Measurements from ENCODE around the gene SF3B4.
"Not testable (repeated sequence)": the region's sequence is repeated elsewhere in the genome, so short reads cannot be mapped to it uniquely, and the experiment has no call there.

SF3B4 gene

DNA sequence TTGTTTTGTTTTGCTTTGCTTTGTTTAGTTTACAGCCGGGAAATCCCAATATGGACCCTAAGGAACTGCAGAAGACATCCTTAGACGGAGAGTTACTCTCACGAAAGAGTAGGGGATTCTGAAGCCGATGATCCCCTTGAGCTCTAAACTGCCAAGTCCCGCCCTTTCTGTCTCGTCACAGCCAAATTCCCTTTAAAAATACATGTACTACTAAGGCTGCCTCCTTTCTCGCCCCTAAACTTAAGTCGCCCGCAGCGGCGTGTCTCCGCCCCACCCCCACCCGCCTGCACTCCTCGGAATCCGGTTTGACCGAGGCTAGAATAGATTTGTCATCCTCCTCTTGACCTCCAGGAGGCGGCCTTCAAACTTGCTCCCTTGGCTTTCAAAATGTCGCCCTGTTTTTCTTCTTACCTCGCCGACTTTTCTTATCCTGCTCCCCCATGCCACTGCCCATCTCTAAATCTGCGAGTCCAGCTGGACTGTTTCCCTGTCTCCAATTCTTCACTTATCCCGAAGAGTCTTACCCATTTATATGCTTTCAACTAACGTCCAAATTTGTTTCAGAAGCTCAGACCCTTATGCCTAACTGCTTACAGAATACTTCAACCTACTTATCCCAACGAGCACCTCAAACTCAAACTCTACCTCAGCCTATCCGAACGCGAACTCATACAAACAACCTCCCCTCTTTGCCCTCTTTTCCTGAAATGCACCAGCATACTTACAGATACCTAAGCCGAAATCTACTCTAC lies 39.2 kb downstream of the SF3B4 start:
- intact Hi-C loops (cut with DNase I; ENCODE audit: low total_unique reads), result no loop called here

DNA sequence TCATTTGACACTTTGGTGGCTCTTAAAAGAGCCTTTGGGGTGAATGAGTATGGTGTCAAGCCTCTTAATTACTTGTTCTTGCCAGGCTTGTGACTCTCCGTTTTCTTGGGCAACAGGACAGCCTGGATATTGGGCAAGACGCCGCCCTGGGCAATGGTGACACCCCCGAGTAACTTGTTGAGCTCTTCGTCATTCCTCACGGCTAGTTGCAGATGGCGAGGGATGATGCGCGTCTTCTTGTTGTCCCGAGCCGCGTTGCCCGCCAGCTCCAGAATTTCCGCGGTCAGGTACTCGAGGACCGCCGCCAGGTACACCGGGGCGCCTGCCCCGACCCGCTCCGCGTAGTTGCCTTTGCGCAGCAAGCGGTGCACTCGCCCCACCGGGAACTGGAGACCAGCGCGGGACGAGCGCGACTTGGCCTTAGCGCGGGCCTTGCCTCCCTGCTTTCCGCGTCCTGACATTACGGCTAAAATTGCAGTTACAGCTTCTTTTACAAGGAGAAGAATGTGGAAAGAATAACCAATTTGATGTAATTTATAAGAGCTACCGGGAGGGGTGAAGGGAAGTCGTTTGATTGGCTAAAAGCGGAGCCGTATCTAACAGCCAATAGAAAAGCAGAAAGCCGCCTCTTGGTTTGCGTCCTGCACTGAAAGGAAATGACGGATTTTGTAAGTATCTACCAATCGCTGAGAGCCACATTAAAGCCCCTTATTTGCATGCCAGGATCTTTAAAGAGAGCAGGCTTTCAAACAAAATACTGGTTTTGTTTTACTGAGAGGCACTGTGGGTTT lies 40.0 kb downstream of the SF3B4 start:
- TF ChIP-seq, protein P1, sequence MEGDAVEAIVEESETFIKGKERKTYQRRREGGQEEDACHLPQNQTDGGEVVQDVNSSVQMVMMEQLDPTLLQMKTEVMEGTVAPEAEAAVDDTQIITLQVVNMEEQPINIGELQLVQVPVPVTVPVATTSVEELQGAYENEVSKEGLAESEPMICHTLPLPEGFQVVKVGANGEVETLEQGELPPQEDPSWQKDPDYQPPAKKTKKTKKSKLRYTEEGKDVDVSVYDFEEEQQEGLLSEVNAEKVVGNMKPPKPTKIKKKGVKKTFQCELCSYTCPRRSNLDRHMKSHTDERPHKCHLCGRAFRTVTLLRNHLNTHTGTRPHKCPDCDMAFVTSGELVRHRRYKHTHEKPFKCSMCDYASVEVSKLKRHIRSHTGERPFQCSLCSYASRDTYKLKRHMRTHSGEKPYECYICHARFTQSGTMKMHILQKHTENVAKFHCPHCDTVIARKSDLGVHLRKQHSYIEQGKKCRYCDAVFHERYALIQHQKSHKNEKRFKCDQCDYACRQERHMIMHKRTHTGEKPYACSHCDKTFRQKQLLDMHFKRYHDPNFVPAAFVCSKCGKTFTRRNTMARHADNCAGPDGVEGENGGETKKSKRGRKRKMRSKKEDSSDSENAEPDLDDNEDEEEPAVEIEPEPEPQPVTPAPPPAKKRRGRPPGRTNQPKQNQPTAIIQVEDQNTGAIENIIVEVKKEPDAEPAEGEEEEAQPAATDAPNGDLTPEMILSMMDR (IDR thresholded peaks at IDR 0.05), result peak in 1 of 2 experiments; percentile 17
- Histone ChIP-seq H3K4me1 (peaks cover 0 to 25% (median 19%) of the 10 kb centered on the region in 4 donors), H3K4me3 (peak overlapping the region; percentile 85 to 90), H3K27me3 (no peaks in the 10 kb centered on the region), H3K27ac (peak overlapping the region; percentile 99 to 100), H3K9me3 (no peaks in the 10 kb centered on the region), H3K36me3 (no peaks in the 10 kb centered on the region)
- peak; percentile 87 to 92 for DNase-seq
- intact Hi-C loops (cut with DNase I; ENCODE audit: low total_unique reads), result no loop called here

More for the DNA sequence above, 39.2 kb downstream of the SF3B4 start:
- peak; percentile 82 to 93 for DNase-seq
- Histone ChIP-seq H3K36me3 (no peaks in the 10 kb centered on the region), H3K4me1 (peaks cover 0 to 25% (median 17%) of the 10 kb centered on the region in 4 donors), H3K9me3 (no peaks in the 10 kb centered on the region), H3K27ac (peak overlapping the region; percentile 99 to 100), H3K4me3 (peak overlapping the region; percentile 85 to 90), H3K27me3 (no peaks in the 10 kb centered on the region)
- TF ChIP-seq, protein P1 (IDR thresholded peaks at IDR 0.05), result peak; percentile 47 to 55

DNA sequence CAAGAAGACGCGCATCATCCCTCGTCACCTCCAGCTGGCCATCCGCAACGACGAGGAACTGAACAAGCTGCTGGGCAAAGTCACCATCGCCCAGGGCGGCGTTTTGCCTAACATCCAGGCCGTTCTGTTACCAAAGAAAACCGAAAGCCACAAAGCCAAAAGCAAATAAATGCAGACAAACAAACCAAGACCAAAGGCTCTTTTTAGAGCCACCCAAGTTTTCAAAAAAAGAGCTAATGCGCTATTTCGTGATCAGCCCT lies 40.5 kb downstream of the SF3B4 start:
- Histone ChIP-seq H3K4me1 (peaks cover 0 to 25% (median 19%) of the 10 kb centered on the region in 4 donors), H3K4me3 (peak overlapping the region; percentile 85 to 90), H3K27ac (peak overlapping the region; percentile 99 to 100)
- H3K36me3 ChIP-seq; H3K27me3 ChIP-seq; DNase-seq; H3K9me3 ChIP-seq; intact Hi-C loops (cut with DNase I; ENCODE audit: low total_unique reads): not testable (repeated sequence)

DNA sequence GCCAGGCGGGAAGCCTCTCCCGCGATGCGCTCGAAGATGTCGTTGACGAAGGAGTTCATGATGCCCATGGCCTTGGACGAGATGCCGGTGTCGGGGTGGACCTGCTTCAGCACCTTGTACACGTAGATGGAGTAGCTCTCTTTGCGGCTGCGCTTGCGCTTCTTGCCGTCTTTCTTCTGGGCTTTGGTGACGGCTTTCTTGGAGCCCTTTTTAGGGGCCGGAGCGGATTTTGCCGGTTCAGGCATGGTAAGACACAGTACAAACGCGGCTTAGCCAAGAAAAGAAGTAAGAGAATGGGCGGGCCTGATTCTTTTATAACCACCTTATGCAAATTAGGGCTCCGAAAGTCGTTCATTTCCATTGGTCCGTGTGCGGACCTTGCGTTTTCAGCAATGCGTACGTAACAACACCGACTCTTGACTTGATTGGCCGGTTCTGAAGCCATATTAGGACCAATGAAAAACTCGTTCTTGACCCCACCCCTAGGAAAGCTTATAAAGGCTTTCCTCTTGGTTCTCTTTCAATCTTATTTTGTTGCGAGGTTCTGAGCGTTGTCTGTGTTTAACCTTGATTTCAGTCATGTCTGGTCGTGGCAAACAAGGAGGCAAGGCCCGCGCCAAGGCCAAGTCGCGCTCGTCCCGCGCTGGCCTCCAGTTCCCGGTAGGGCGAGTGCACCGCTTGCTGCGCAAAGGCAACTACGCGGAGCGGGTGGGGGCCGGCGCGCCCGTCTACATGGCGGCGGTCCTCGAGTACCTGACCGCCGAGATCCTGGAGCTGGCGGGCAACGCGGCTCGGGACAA lies 41.0 kb downstream of the SF3B4 start:
- H3K27me3 ChIP-seq, result no peaks in the 10 kb centered on the region
- no peaks in the 10 kb centered on the region for H3K36me3 ChIP-seq
- peak overlapping the region; percentile 85 to 90 for H3K4me3 ChIP-seq
- intact Hi-C loops (cut with DNase I; ENCODE audit: low total_unique reads), result no loop called here
- TF ChIP-seq, protein P1 (IDR thresholded peaks at IDR 0.05), result no peak
- H3K4me1 ChIP-seq, result peaks cover 0 to 25% (median 19%) of the 10 kb centered on the region in 4 donors
- no peaks in the 10 kb centered on the region for H3K9me3 ChIP-seq
- DNase-seq, result peak; percentile 91 to 94
- H3K27ac ChIP-seq, result peak overlapping the region; percentile 99 to 100

DNA sequence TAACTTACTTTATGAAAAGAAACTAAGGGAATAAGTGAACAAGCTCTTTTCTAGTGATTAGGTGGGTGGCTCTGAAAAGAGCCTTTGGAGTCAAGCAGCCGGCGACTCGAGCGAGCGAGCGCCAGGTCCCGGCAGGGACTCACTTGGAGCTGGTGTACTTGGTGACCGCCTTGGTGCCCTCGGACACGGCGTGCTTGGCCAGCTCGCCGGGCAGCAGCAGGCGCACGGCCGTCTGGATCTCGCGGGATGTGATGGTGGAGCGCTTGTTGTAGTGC lies 41.5 kb downstream of the SF3B4 start:
- DNase-seq; H3K27me3 ChIP-seq; H3K9me3 ChIP-seq; intact Hi-C loops (cut with DNase I; ENCODE audit: low total_unique reads); H3K36me3 ChIP-seq: not testable (repeated sequence)
- peak overlapping the region; percentile 85 to 90 for H3K4me3 ChIP-seq
- H3K4me1 ChIP-seq, result peaks cover 0 to 25% (median 19%) of the 10 kb centered on the region in 4 donors
- peak overlapping the region; percentile 99 to 100 for H3K27ac ChIP-seq

DNA sequence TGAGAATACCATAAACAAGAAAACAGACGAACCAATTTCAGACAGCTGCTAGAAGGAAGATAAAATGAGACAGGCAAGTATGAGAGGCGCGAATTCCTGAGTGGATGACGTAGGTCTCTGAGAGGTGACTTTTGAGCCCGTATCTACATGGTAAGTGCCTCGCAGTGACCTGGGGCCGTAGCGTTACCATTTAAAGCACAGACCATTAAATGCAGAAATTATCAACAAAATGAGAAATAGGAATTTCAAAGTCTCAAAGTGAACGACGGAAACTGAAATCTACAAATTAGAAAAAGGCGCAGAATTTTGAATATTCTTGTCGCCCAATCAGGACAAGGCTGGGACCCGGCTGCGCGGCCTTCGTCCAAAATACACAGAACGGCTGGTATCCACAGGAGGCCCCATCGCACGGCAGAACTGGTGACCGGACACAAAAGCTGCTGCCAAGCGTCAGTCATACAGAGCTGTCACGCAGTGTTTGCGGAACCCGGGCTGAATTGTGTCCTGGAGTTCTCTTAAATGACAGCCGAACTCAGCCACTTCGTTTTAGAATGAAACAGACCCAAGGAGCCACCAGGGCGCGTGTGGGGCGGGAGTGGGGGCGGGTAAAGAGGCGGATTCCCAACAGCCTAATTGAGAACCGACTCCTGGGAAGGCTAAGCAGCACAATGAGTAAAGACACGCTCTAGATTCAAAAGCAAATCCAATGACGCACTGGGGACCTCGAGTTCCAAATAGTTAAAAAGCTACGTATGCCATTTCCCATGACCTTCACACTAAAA lies 42.1 kb downstream of the SF3B4 start:
- TF ChIP-seq, protein P1 (IDR thresholded peaks at IDR 0.05), result peak; percentile 4 to 19
- no peaks in the 10 kb centered on the region for H3K36me3 ChIP-seq
- H3K9me3 ChIP-seq, result no peaks in the 10 kb centered on the region
- intact Hi-C loops (cut with DNase I; ENCODE audit: low total_unique reads), result no loop called here
- H3K4me1 ChIP-seq, result peaks cover 0 to 25% (median 19%) of the 10 kb centered on the region in 4 donors
- peak; percentile 95 to 96 for DNase-seq
- H3K27me3 ChIP-seq, result no peaks in the 10 kb centered on the region
- peak overlapping the region; percentile 85 to 90 for H3K4me3 ChIP-seq
- H3K27ac ChIP-seq, result peak overlapping the region; percentile 99 to 100

Data from tibial artery (tissue), 4 donors.